KMS-11 (cell line): Measurements from ENCODE around the gene JAML.

Source experiments
- H2AFZ ChIP-seq: fragments of 200-600 bp; sonication (generic); 2 replicates; pipeline ENCODE4 v1.6.1; 2016; ENCODE audit warnings: antibody characterized with exemption, mixed run types, low read depth
- H3K27ac ChIP-seq: fragments of 200-600 bp; sonication (generic); 2 replicates; pipeline ENCODE4 v1.6.1; 2016; ENCODE audit warnings: mild to moderate bottlenecking, mixed run types
- H3K27me3 ChIP-seq: fragments of 200-600 bp; sonication (generic); 2 replicates; pipeline ENCODE4 v1.6.1; 2017; ENCODE audit warnings: mild to moderate bottlenecking, low read depth, mixed run types, moderate library complexity; ENCODE audit not compliant: insufficient read depth
- H3K36me3 ChIP-seq: fragments of 200-600 bp; sonication (generic); 2 replicates; pipeline ENCODE4 v1.6.1; 2017; ENCODE audit warnings: mild to moderate bottlenecking, mixed run types; ENCODE audit not compliant: insufficient read depth
- H3K4me1 ChIP-seq: fragments of 200-600 bp; sonication (generic); 2 replicates; pipeline ENCODE4 v1.6.1; 2016; ENCODE audit warnings: mild to moderate bottlenecking, low read depth, mixed run types; ENCODE audit not compliant: poor library complexity, severe bottlenecking
- H3K4me2 ChIP-seq: fragments of 200-600 bp; sonication (generic); 2 replicates; pipeline ENCODE4 v1.7.0; 2016; ENCODE audit warnings: mild to moderate bottlenecking, mixed run types
- H3K4me3 ChIP-seq: fragments of 200-600 bp; sonication (generic); IDR thresholded peaks from 2 replicates; pipeline ENCODE4 v1.6.1; 2017; ENCODE audit warnings: low read depth, low read length, mixed read lengths; ENCODE audit not compliant: insufficient read depth
- H3K79me2 ChIP-seq: fragments of 200-600 bp; sonication (generic); 2 replicates; pipeline ENCODE4 v1.6.1; 2016; ENCODE audit warnings: low read depth, mixed run types; ENCODE audit not compliant: insufficient read depth
- H3K9ac ChIP-seq: fragments of 200-600 bp; sonication (generic); 2 replicates; pipeline ENCODE4 v1.6.1; 2016; ENCODE audit warnings: mild to moderate bottlenecking, mixed run types
- H4K20me1 ChIP-seq: fragments of 200-600 bp; sonication (generic); 2 replicates; pipeline ENCODE4 v1.6.1; 2016; ENCODE audit warnings: mild to moderate bottlenecking, mixed run types; ENCODE audit not compliant: insufficient read depth
- CTCF ChIP-seq: fragments of 200-600 bp; sonication (generic); conservative IDR thresholded peaks from 2 replicates; pipeline ENCODE4 v1.6.1; 2017; ENCODE audit warnings: low read depth, mild to moderate bottlenecking, antibody characterized with exemption, low read length, moderate library complexity, mixed read lengths

Gene JAML

GRCh38 chr11:118206391-118207031, 18.3 kb downstream of the JAML start:
- Histone ChIP-seq H3K9ac (no peak overlapping the region), H2AFZ (no peak overlapping the region), H3K27ac (no peak overlapping the region), H3K4me2 (no peak overlapping the region), H3K36me3 (no peaks in the 10 kb centered on the region), H3K27me3 (no peaks in the 10 kb centered on the region), H3K79me2 (no peaks in the 10 kb centered on the region), H3K4me3 (no peak overlapping the region), H3K4me1 (peaks cover 4% of the 10 kb centered on the region), H4K20me1 (no peaks in the 10 kb centered on the region)
- TF ChIP-seq CTCF: no peak

GRCh38 chr11:118205606-118206378, 19.0 kb downstream of the JAML start:
- H3K36me3 ChIP-seq: no peaks in the 10 kb centered on the region
- H3K27me3 ChIP-seq: no peaks in the 10 kb centered on the region
- no peak overlapping the region for H3K4me2 ChIP-seq
- no peak for TF ChIP-seq CTCF
- no peak overlapping the region for H2AFZ ChIP-seq
- no peak overlapping the region for H3K9ac ChIP-seq
- H3K4me3 ChIP-seq: no peak overlapping the region
- H3K79me2 ChIP-seq: no peaks in the 10 kb centered on the region
- no peak overlapping the region for H3K27ac ChIP-seq
- H4K20me1 ChIP-seq: no peaks in the 10 kb centered on the region
- peaks cover 4% of the 10 kb centered on the region for H3K4me1 ChIP-seq

DNA sequence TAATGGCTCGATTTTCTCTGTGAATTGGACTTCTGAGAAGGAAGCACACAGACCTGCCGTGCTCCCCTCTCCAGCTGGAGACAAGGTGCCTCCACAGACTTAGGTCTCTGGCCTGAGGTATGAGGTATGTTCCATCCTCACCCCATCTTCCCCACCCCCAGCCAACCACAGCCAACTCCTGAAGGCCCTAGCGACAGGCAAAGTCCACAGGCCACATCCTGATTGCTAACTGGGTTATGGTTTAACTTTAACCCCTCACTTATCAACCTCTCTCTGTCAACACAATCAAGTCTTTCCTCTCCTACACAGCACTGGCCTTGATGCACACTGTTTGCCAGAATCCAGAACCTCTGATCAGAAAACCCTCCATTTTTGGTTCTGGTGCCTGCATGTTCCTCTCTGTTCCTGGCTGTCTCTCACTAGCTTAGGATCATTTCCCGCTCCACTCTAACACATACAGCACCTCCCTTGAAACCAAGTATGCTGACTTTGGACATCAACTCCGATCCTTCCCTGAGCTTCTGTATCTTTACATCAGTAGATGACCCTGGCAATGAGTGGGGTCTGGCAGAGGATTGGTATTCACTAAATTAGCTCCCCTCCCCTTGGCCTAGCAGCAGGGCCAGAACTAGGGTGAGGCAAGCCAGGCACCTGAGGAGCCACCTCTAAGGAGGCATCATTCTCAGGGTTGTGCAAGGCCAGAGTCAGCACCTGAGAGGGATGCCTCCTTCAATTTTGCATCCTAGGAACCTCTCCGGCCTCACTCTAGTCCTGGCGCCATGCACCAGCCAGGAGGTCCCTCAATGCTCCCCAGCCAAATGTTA, 22.0 kb downstream of the JAML start:
- no peak overlapping the region for H3K4me2 ChIP-seq
- peaks cover 9% of the 10 kb centered on the region for H3K4me1 ChIP-seq
- H3K4me3 ChIP-seq: no peak overlapping the region
- no peaks in the 10 kb centered on the region for H4K20me1 ChIP-seq
- no peak overlapping the region for H3K27ac ChIP-seq
- H3K27me3 ChIP-seq: no peaks in the 10 kb centered on the region
- H3K36me3 ChIP-seq: no peaks in the 10 kb centered on the region
- TF ChIP-seq CTCF: no peak
- no peak overlapping the region for H3K9ac ChIP-seq
- no peaks in the 10 kb centered on the region for H3K79me2 ChIP-seq
- H2AFZ ChIP-seq: no peak overlapping the region

- no peak for TF ChIP-seq CTCF
- no peak overlapping the region for H3K27ac ChIP-seq
These were observed 22.8 kb downstream of the JAML start for GRCh38 chr11:118201966-118202365.

More at GRCh38 chr11:118201966-118202365, 22.8 kb downstream of the JAML start:
- Histone ChIP-seq H3K36me3 (no peaks in the 10 kb centered on the region), H4K20me1 (no peaks in the 10 kb centered on the region), H2AFZ (no peak overlapping the region), H3K4me3 (no peak overlapping the region), H3K27me3 (no peaks in the 10 kb centered on the region), H3K79me2 (no peaks in the 10 kb centered on the region), H3K4me1 (peaks cover 9% of the 10 kb centered on the region), H3K4me2 (no peak overlapping the region), H3K9ac (no peak overlapping the region)
